ENCODE data around the gene HSPA4.

DNA sequence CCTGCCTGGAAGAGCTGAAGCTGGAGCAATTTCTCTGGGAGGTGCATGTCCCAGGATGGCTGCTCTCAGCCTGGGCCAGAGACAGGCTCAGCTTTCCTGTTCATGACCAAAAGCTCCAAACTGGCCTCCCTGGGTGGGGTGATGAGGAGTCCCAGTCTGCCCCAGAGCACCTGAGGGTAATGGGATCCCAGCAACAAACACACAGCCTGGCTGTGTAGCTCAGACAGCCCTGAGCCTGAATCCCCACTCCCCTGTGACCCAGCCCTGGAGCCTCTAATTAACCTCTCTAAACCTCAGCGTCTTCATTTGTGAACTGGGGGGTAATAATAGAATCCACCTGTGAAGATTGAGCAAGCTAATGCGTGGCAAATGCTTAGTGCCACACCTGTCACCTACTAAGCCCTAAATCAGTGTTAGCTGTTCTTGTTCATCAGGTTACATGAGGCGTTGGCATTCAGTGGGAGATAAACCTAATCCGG is 67.5 kb downstream of the HSPA4 start:
- TF ChIP-seq POLR2A (IDR thresholded peaks at IDR 0.05; ENCODE audit: low read length): no peak
- no peak for TF ChIP-seq GATA1 (IDR thresholded peaks at IDR 0.05; ENCODE audit: low read depth, low read length)
